ENCODE measurements around the gene PTCD3.
A peak's percentile ranks its signal among the peaks of the same experiment; 100 is the strongest.

Gene PTCD3

GRCh38 chr2:86105969-86106945 lies at the start of gene PTCD3:
Gene PTCD3, plus strand, starts transcription at chr2:86106235. Its CDS starts 13 bp downstream, at chr2:86106248.
- H3K36me3 Mint-ChIP-seq (ENCODE audit: low read depth): peaks cover 67% of the 10 kb centered on the region

GRCh38 chr2:86056590-86057331 lies 49.3 kb upstream of the PTCD3 start:
- H3K27me3 Mint-ChIP-seq: no peaks in the 10 kb centered on the region
- intact Hi-C loops (cut with micrococcal nuclease): no loop called here
- peaks cover 72% of the 10 kb centered on the region for H3K36me3 Mint-ChIP-seq (ENCODE audit: low read depth)
- no peak overlapping the region for H3K27ac Mint-ChIP-seq
- no peak overlapping the region for H3K4me3 Mint-ChIP-seq
- H3K4me1 Mint-ChIP-seq (ENCODE audit: low read depth): no peaks in the 10 kb centered on the region
- no peaks in the 10 kb centered on the region for H3K9me3 Mint-ChIP-seq

More at GRCh38 chr2:86105969-86106945, at the start of gene PTCD3:
- Mint-ChIP-seq H3K4me1 (ENCODE audit: low read depth) (peaks cover 48% of the 10 kb centered on the region), H3K4me3 (peak within 1 kb of the TSS; percentile 98), H3K27ac (peak within 1 kb of the TSS; percentile 98), H3K9me3 (no peaks in the 10 kb centered on the region), H3K27me3 (no peaks in the 10 kb centered on the region)
- intact Hi-C loops (cut with micrococcal nuclease): loop anchor here (10.0 kb wide), 1 partner anchor 491 kb away; the partner anchor contains the start of genes C2orf68 and USP39

- intact Hi-C loops (cut with micrococcal nuclease): no loop called here
- H3K36me3 Mint-ChIP-seq (ENCODE audit: low read depth): peaks cover 77% of the 10 kb centered on the region
- peaks cover 10% of the 10 kb centered on the region for H3K4me1 Mint-ChIP-seq (ENCODE audit: low read depth)
- no peak overlapping the region for H3K4me3 Mint-ChIP-seq
- no peak overlapping the region for H3K27ac Mint-ChIP-seq
- no peaks in the 10 kb centered on the region for H3K9me3 Mint-ChIP-seq
- no peaks in the 10 kb centered on the region for H3K27me3 Mint-ChIP-seq
Observed at GRCh38 chr2:86062043-86062442, 44.0 kb upstream of the PTCD3 start.

GRCh38 chr2:86064006-86064405 lies 42.0 kb upstream of the PTCD3 start:
- intact Hi-C loops (cut with micrococcal nuclease): no loop called here
- no peak overlapping the region for H3K4me3 Mint-ChIP-seq
- H3K27me3 Mint-ChIP-seq: no peaks in the 10 kb centered on the region
- no peak overlapping the region for H3K27ac Mint-ChIP-seq
- peaks cover 88% of the 10 kb centered on the region for H3K36me3 Mint-ChIP-seq (ENCODE audit: low read depth)
- peaks cover 10% of the 10 kb centered on the region for H3K4me1 Mint-ChIP-seq (ENCODE audit: low read depth)
- no peaks in the 10 kb centered on the region for H3K9me3 Mint-ChIP-seq

- intact Hi-C loops (cut with micrococcal nuclease): no loop called here
- H3K4me1 Mint-ChIP-seq (ENCODE audit: low read depth): peaks cover 15% of the 10 kb centered on the region
- H3K27me3 Mint-ChIP-seq: no peaks in the 10 kb centered on the region
- H3K4me3 Mint-ChIP-seq: no peak overlapping the region
- H3K9me3 Mint-ChIP-seq: no peaks in the 10 kb centered on the region
- H3K36me3 Mint-ChIP-seq (ENCODE audit: low read depth): peaks cover 100% of the 10 kb centered on the region
- H3K27ac Mint-ChIP-seq: no peak overlapping the region
Observed at GRCh38 chr2:86065512-86065911, 40.5 kb upstream of the PTCD3 start.

- no peaks in the 10 kb centered on the region for H3K27me3 Mint-ChIP-seq
- no peak overlapping the region for H3K27ac Mint-ChIP-seq
- no peak overlapping the region for H3K4me3 Mint-ChIP-seq
- peaks cover 15% of the 10 kb centered on the region for H3K4me1 Mint-ChIP-seq (ENCODE audit: low read depth)
- intact Hi-C loops (cut with micrococcal nuclease): no loop called here
- H3K9me3 Mint-ChIP-seq: no peaks in the 10 kb centered on the region
- H3K36me3 Mint-ChIP-seq (ENCODE audit: low read depth): peaks cover 100% of the 10 kb centered on the region
Observed at GRCh38 chr2:86066007-86066578, 39.9 kb upstream of the PTCD3 start.

GRCh38 chr2:86066915-86067314 lies 39.1 kb upstream of the PTCD3 start:
- Mint-ChIP-seq H3K27ac (no peak overlapping the region), H3K9me3 (no peaks in the 10 kb centered on the region), H3K27me3 (no peaks in the 10 kb centered on the region), H3K4me1 (ENCODE audit: low read depth) (peaks cover 17% of the 10 kb centered on the region), H3K4me3 (no peak overlapping the region), H3K36me3 (ENCODE audit: low read depth) (peaks cover 96% of the 10 kb centered on the region)
- intact Hi-C loops (cut with micrococcal nuclease): no loop called here

- H3K4me1 Mint-ChIP-seq (ENCODE audit: low read depth): peaks cover 28% of the 10 kb centered on the region
- no peak overlapping the region for H3K4me3 Mint-ChIP-seq
- H3K36me3 Mint-ChIP-seq (ENCODE audit: low read depth): peaks cover 84% of the 10 kb centered on the region
- no peaks in the 10 kb centered on the region for H3K27me3 Mint-ChIP-seq
- H3K9me3 Mint-ChIP-seq: no peaks in the 10 kb centered on the region
- no peak overlapping the region for H3K27ac Mint-ChIP-seq
- intact Hi-C loops (cut with micrococcal nuclease): no loop called here
Observed at GRCh38 chr2:86068136-86068588, 37.9 kb upstream of the PTCD3 start.

GRCh38 chr2:86068648-86069047 lies 37.4 kb upstream of the PTCD3 start:
- no peaks in the 10 kb centered on the region for H3K9me3 Mint-ChIP-seq
- H3K27ac Mint-ChIP-seq: no peak overlapping the region
- intact Hi-C loops (cut with micrococcal nuclease): no loop called here
- no peak overlapping the region for H3K4me3 Mint-ChIP-seq
- H3K27me3 Mint-ChIP-seq: no peaks in the 10 kb centered on the region
- peaks cover 84% of the 10 kb centered on the region for H3K36me3 Mint-ChIP-seq (ENCODE audit: low read depth)
- peaks cover 28% of the 10 kb centered on the region for H3K4me1 Mint-ChIP-seq (ENCODE audit: low read depth)

- H3K4me1 Mint-ChIP-seq (ENCODE audit: low read depth): peaks cover 22% of the 10 kb centered on the region
- H3K9me3 Mint-ChIP-seq: no peaks in the 10 kb centered on the region
- peaks cover 84% of the 10 kb centered on the region for H3K36me3 Mint-ChIP-seq (ENCODE audit: low read depth)
- no peak overlapping the region for H3K27ac Mint-ChIP-seq
- H3K27me3 Mint-ChIP-seq: no peaks in the 10 kb centered on the region
- no peak overlapping the region for H3K4me3 Mint-ChIP-seq
- intact Hi-C loops (cut with micrococcal nuclease): no loop called here
Observed at GRCh38 chr2:86069091-86069685, 36.8 kb upstream of the PTCD3 start.

- Mint-ChIP-seq H3K27me3 (no peaks in the 10 kb centered on the region), H3K4me3 (no peak overlapping the region), H3K4me1 (ENCODE audit: low read depth) (peaks cover 18% of the 10 kb centered on the region), H3K9me3 (no peaks in the 10 kb centered on the region), H3K36me3 (ENCODE audit: low read depth) (peaks cover 84% of the 10 kb centered on the region), H3K27ac (no peak overlapping the region)
- intact Hi-C loops (cut with micrococcal nuclease): no loop called here
Observed at GRCh38 chr2:86069783-86070339, 36.2 kb upstream of the PTCD3 start.

- intact Hi-C loops (cut with micrococcal nuclease): no loop called here
- Mint-ChIP-seq H3K27me3 (no peaks in the 10 kb centered on the region), H3K27ac (no peak overlapping the region), H3K4me1 (ENCODE audit: low read depth) (peaks cover 18% of the 10 kb centered on the region), H3K4me3 (no peak overlapping the region), H3K36me3 (ENCODE audit: low read depth) (peaks cover 84% of the 10 kb centered on the region), H3K9me3 (no peaks in the 10 kb centered on the region)
Observed at GRCh38 chr2:86070868-86071267, 35.2 kb upstream of the PTCD3 start.

- Mint-ChIP-seq H3K36me3 (ENCODE audit: low read depth) (peaks cover 84% of the 10 kb centered on the region), H3K27ac (peak overlapping the region; percentile 70), H3K27me3 (no peaks in the 10 kb centered on the region), H3K9me3 (no peaks in the 10 kb centered on the region), H3K4me3 (no peak overlapping the region), H3K4me1 (ENCODE audit: low read depth) (peaks cover 18% of the 10 kb centered on the region)
- intact Hi-C loops (cut with micrococcal nuclease): no loop called here
Observed at GRCh38 chr2:86072271-86072858, 33.7 kb upstream of the PTCD3 start.

Measured in dendritic cell treated with granulocyte-macrophage colony-stimulating factor and Interleukin-4, amounts not matched to agents 40 ng/mL and 50 ng/mL, for 4 days (primary cell).